ENCODE data around the gene FGD6. TPM values are rescaled to one million over a fixed set of nuclear protein-coding genes. Genes with fewer than 3 reads are reported as not detected.

Gene FGD6
- total and polyA plus RNA-seq, 2 donors (not counting 1 experiment from before 2014, with no cell fraction given) = 1.2 to 8.4 TPM

GRCh38 chr12:95073698-95074520 lies 143.4 kb downstream of the FGD6 start:
- CTCF ChIA-PET = interaction anchor here (0.7 to 2.5 kb wide), 18 partner anchors 8 to 931 kb away, joined by 3 to 11 read pairs (median 4); partner anchors contain the start of genes FGD6, NDUFA12 and VEZT
- DNase-seq = no peak
- Mint-ChIP-seq H3K27ac (peak overlapping the region; percentile 91), H3K9me3 (ENCODE audit: insufficient read depth) (no peaks in the 10 kb centered on the region), H3K4me3 (peak overlapping the region; percentile 97), H3K4me1 (peaks cover 11% of the 10 kb centered on the region), H3K27me3 (no peaks in the 10 kb centered on the region)
- intact Hi-C loops (cut with micrococcal nuclease) = loop anchor here (1.0 to 10.0 kb wide), 9 partner anchors 71 to 1697 kb away; partner anchors contain the start of genes FGD6, METAP2, NDUFA12 and NUDT4
- H3K27me3 ChIP-seq (replicated peaks in 1 of 4; ENCODE audit: control extremely low read depth in 1 of 4, control insufficient read depth in 3 of 4, insufficient read depth in 4 of 4, low read length in 3 of 4) = no peaks in the 10 kb centered on the region
- H3K4me1 ChIP-seq (ENCODE audit: control insufficient read depth in 2 of 2, insufficient read depth in 2 of 2, low read length in 2 of 2) = peaks cover 0 to 14% of the 10 kb centered on the region in 2 donors
- H3K4me2 ChIP-seq (replicated peaks; ENCODE audit: low read depth, low read length, poor library complexity, severe bottlenecking) = peak overlapping the region; percentile 83
- POLR2A ChIA-PET = interaction anchor here (0.6 to 1.0 kb wide), 3 partner anchors 10 to 400 kb away, joined by 4 to 8 read pairs (median 5); partner anchors contain the start of gene METAP2
- TF ChIP-seq EZH2 (IDR thresholded peaks at IDR 0.05; ENCODE audit: borderline replicate concordance, insufficient read depth, low read depth, low read length, poor library complexity, severe bottlenecking) (no peak), CTCF (IDR thresholded peaks at IDR 0.05) (peak; percentile 81)
- H3K9me3 ChIP-seq (ENCODE audit: control extremely low read depth in 1 of 3, control insufficient read depth in 2 of 3, insufficient read depth in 1 of 3, low read length in 2 of 3) = no peaks in the 10 kb centered on the region
- H3K36me3 ChIP-seq (replicated peaks in 1 of 2; ENCODE audit: control extremely low read depth in 1 of 2, control insufficient read depth in 1 of 2, extremely low read depth in 1 of 2, insufficient read depth in 2 of 2, low read length in 1 of 2) = peaks cover 0 to 4% of the 10 kb centered on the region in 2 experiments
- H3K27ac ChIP-seq (ENCODE audit: low read length in 2 of 2) = no peak overlapping the region
- peak overlapping the region in 3 of 5 experiments; percentile 81 to 91 (median 88) for H3K4me3 ChIP-seq (ENCODE audit: control extremely low read depth in 1 of 5, extremely low read depth in 1 of 5, insufficient read depth in 1 of 5, low read depth in 2 of 5, low read length in 4 of 5)
- WGBS (ENCODE audit: insufficient coverage) = 66% methylated on average over 16 of the region's 23 CpGs
- H3K79me2 ChIP-seq (ENCODE audit: control insufficient read depth, insufficient read depth, low read length) = peaks cover 38% of the 10 kb centered on the region
- ATAC-seq (ENCODE audit: low read depth) = no peak
- H2AFZ ChIP-seq (ENCODE audit: insufficient read depth, low read depth, low read length, poor library complexity, severe bottlenecking) = peak overlapping the region; percentile 91
- no peaks in the 10 kb centered on the region for H4K20me1 ChIP-seq (ENCODE audit: control insufficient read depth, insufficient read depth, low read length, poor library complexity, severe bottlenecking)
- H3K9ac ChIP-seq (ENCODE audit: low read length) = peak overlapping the region; percentile 90
